IMR-90 (cell line): ENCODE measurements around the gene SIAH1. TPM values are rescaled to one million over a fixed set of nuclear protein-coding genes. Genes with fewer than 3 reads are reported as not detected.
A peak's percentile ranks its signal among the peaks of the same experiment; 100 is the strongest.

Experiments
- ATAC-seq: fragments of 200-7000 bp; cut with Tn5 transposase; 2 replicates; pipeline ENCODE4 v1.9.1; 2020; ENCODE audit warnings: low read depth, mild to moderate bottlenecking, moderate library complexity
- BruUV-seq: library from RNA; stranded (reverse); fragments of 400-500 nt; replicated peaks from 2 replicates; lab custom pipeline; 2021; lab: Mats Ljungman, UMichigan
- CTCF ChIA-PET: fragments of 300-600 bp; formaldehyde crosslinking; extraction: SDS; loops from one replicate; lab custom pipeline; 2021; ENCODE audit warnings: antibody characterized with exemption; lab: Yijun Ruan, JAX
- POLR2A ChIA-PET: fragments of 300-600 bp; sonication (Branson Sonifier 250); formaldehyde crosslinking; loops from one replicate; lab custom pipeline; 2022; ENCODE audit warnings: antibody characterized with exemption; ENCODE audit not compliant: unreplicated experiment; lab: Charles Lee
- DNase-seq: peaks from one replicate; pipeline ENCODE4 v3.0.0; 2013
- H2AFZ ChIP-seq: replicated peaks from 2 replicates; pipeline ENCODE3; 2013; ENCODE audit warnings: low read length, mild to moderate bottlenecking; ENCODE audit not compliant: poor library complexity
- H2AK5ac ChIP-seq: 2 replicates; pipeline ENCODE4 v1.6.1; 2013; ENCODE audit warnings: low read depth, low read length, inconsistent platforms
- H2AK9ac ChIP-seq: replicated peaks from 2 replicates; pipeline ENCODE3; 2013; ENCODE audit warnings: mild to moderate bottlenecking, low read depth, low read length, moderate library complexity; ENCODE audit not compliant: poor library complexity
- H2BK120ac ChIP-seq: 2 replicates; pipeline ENCODE4 v1.6.1; 2013; ENCODE audit warnings: low read depth, low read length, inconsistent platforms
- H2BK15ac ChIP-seq: 3 replicates; pipeline ENCODE4 v1.6.1; 2013; ENCODE audit warnings: low read depth, low read length, inconsistent platforms
- H2BK20ac ChIP-seq: 2 replicates; pipeline ENCODE4 v1.6.1; 2013; ENCODE audit warnings: low read depth, mild to moderate bottlenecking, inconsistent platforms, low read length, moderate library complexity
- H2BK5ac ChIP-seq: 2 replicates; pipeline ENCODE4 v1.6.1; 2013; ENCODE audit warnings: mild to moderate bottlenecking, low read depth, low read length, inconsistent platforms; ENCODE audit not compliant: poor library complexity, severe bottlenecking
- H3K14ac ChIP-seq: replicated peaks from 2 replicates; pipeline ENCODE4 v1.6.1; 2013; ENCODE audit warnings: low read depth, low read length, inconsistent platforms
- H3K18ac ChIP-seq: 2 replicates; pipeline ENCODE4 v1.6.1; 2013; ENCODE audit warnings: low read depth, low read length, control low read depth
- H3K23ac ChIP-seq: 2 replicates; pipeline ENCODE4 v1.6.1; 2013; ENCODE audit warnings: low read depth, low read length, inconsistent platforms
- H3K27ac ChIP-seq: 2 replicates; pipeline ENCODE4 v1.5.1; 2013; ENCODE audit warnings: mild to moderate bottlenecking, control low read depth, low read length; ENCODE audit not compliant: insufficient read depth
- H3K27me3 ChIP-seq: 2 replicates; pipeline ENCODE4 v1.6.1; 2013; ENCODE audit warnings: low read length; ENCODE audit not compliant: control insufficient read depth, insufficient read depth
- H3K36me3 ChIP-seq: 2 replicates; pipeline ENCODE4 v1.6.1; 2013; ENCODE audit warnings: low read length, mixed read lengths; ENCODE audit not compliant: control insufficient read depth, insufficient read depth
- H3K4ac ChIP-seq: 2 replicates; pipeline ENCODE4 v1.6.1; 2013; ENCODE audit warnings: low read depth, low read length, inconsistent platforms
- H3K4me1 ChIP-seq: 2 replicates; pipeline ENCODE4 v1.6.1; 2013; ENCODE audit warnings: low read length, mixed read lengths; ENCODE audit not compliant: control insufficient read depth, insufficient read depth
- H3K4me2 ChIP-seq: 2 replicates; pipeline ENCODE4 v1.6.1; 2013; ENCODE audit warnings: low read depth, mild to moderate bottlenecking, control low read depth, low read length, moderate library complexity
- H3K4me3 ChIP-seq: 2 replicates; pipeline ENCODE4 v1.5.1; 2013; ENCODE audit warnings: low read depth, mild to moderate bottlenecking, control low read depth, low read length, moderate library complexity; ENCODE audit not compliant: insufficient read depth
- H3K56ac ChIP-seq: 2 replicates; pipeline ENCODE4 v1.6.1; 2013; ENCODE audit warnings: low read length, inconsistent platforms; ENCODE audit not compliant: insufficient read depth; ENCODE audit errors: extremely low read depth
- H3K79me1 ChIP-seq, 2 experiments: 2 replicates each; pipeline ENCODE4 v1.6.1; 2013; ENCODE audit warnings: low read length in 2 of 2, inconsistent platforms in 1 of 2, low read depth in 1 of 2
- H3K9ac ChIP-seq: 2 replicates; pipeline ENCODE4 v1.6.1; 2013; ENCODE audit warnings: low read depth, low read length, control low read depth
- H3K9me1 ChIP-seq: 2 replicates; pipeline ENCODE4 v1.6.1; 2013; ENCODE audit warnings: low read length, inconsistent platforms; ENCODE audit not compliant: insufficient read depth
- H3K9me3 ChIP-seq: 2 replicates; pipeline ENCODE4 v1.6.1; 2013; ENCODE audit warnings: low read length; ENCODE audit not compliant: control insufficient read depth, insufficient read depth
- H4K20me1 ChIP-seq: 2 replicates; pipeline ENCODE4 v1.6.1; 2013; ENCODE audit warnings: low read length, inconsistent platforms; ENCODE audit not compliant: insufficient read depth
- H4K5ac ChIP-seq: 2 replicates; pipeline ENCODE4 v1.6.1; 2013; ENCODE audit warnings: mild to moderate bottlenecking, low read depth, low read length, control low read depth
- H4K8ac ChIP-seq, 2 experiments: 2 replicates each; pipeline ENCODE4 v1.6.1; 2013; ENCODE audit warnings: low read depth in 2 of 2, low read length in 2 of 2, control low read depth in 1 of 2, inconsistent platforms in 1 of 2
- H4K91ac ChIP-seq: 2 replicates; pipeline ENCODE4 v1.6.1; 2013; ENCODE audit warnings: low read depth, low read length, inconsistent platforms; ENCODE audit not compliant: insufficient read depth
- CEBPB ChIP-seq: IDR thresholded peaks from 2 replicates; pipeline ENCODE4 v1.6.1; 2012; ENCODE audit warnings: low read depth, low read length, improper control_type of control experiment
- CHD1 ChIP-seq: IDR thresholded peaks from 2 replicates; pipeline ENCODE4 v1.6.1; 2012; ENCODE audit warnings: low read depth, low read length, improper control_type of control experiment
- FOS ChIP-seq: fragments of 150-350 bp; IDR thresholded peaks from 2 replicates; pipeline ENCODE4 v1.6.1; 2016; ENCODE audit warnings: low read depth, low read length
- USF2 ChIP-seq: fragments of 150-350 bp; IDR thresholded peaks from 2 replicates; pipeline ENCODE4 v1.6.1; 2017; ENCODE audit warnings: mild to moderate bottlenecking, antibody characterized with exemption, low read length, low read depth
- WGBS, 2 experiments: methylation state at CpG; one replicate each; pipeline versions ENCODE4 v1.1.5 to v1.1.7; 2013; ENCODE audit warnings: missing lambda C conversion rate in 2 of 2; ENCODE audit not compliant: insufficient read length in 1 of 2; ENCODE audit errors: extremely low coverage in 2 of 2; 5-methylcytosine and 5-hydroxymethylcytosine counted together
- dilution Hi-C: fragments of 300-500 bp; cut with HindIII; formaldehyde crosslinking; loops from one replicate; pipeline ENCODE4 v1.14.3; 2018; ENCODE audit warnings: low sequenced_read_pairs; ENCODE audit not compliant: unreplicated experiment
- in situ Hi-C: fragments of 300-500 bp; cut with MboI; formaldehyde crosslinking; loops from 3 replicates; pipeline ENCODE4 v1.14.3; 2019; ENCODE audit warnings: low sequenced_read_pairs, inconsistent platforms, mixed read lengths
- intact Hi-C: fragments of 100-400 bp; cut with micrococcal nuclease; formaldehyde crosslinking; loops from 2 replicates; pipeline ENCODE4 v1.10.0; 2022
- polyA plus RNA-seq, 3 experiments: library from polyadenylated mRNA; depleted of rRNA; stranded (reverse); fragments of >200 nt; gene quantifications; 2 replicates each; pipeline ENCODE4 v1.2.3, GENCODE V29; 2012; ENCODE audit warnings: low replicate concordance in 1 of 3
- total RNA-seq: library from RNA; depleted of rRNA; stranded (reverse); fragments of >200 nt; gene quantifications from 2 replicates; pipeline ENCODE4 v1.2.3, GENCODE V29; 2012

Gene SIAH1
- total and polyA plus RNA-seq, 2 of the 4 experiments (the other 2 are of a cell fraction): 10.3 to 17.7 TPM

GRCh38 chr16:48393485-48394354 is 8.5 kb upstream of the SIAH1 start:
- Histone ChIP-seq H4K91ac (peak overlapping the region; percentile 51), H3K27me3 (no peaks in the 10 kb centered on the region), H3K27ac (peak overlapping the region; percentile 41; the same call in 1 of the 2 replicates), H3K4me2 (no peak overlapping the region), H3K36me3 (no peaks in the 10 kb centered on the region), H3K18ac (peak overlapping the region; percentile 51), H2AFZ (peak overlapping the region; percentile 83), H3K9ac (peak overlapping the region; percentile 47; the same call in 1 of the 2 replicates), H3K14ac (peak overlapping the region; percentile 76), H2BK20ac (peak overlapping the region; percentile 33; the same call in 1 of the 2 replicates), H3K79me1 (no peaks in the 10 kb centered on the region), H2AK5ac (no peak overlapping the region), H3K4ac (peak overlapping the region; percentile 72), H3K56ac (0 out of 2 replicates have a peak overlapping the region, but pooled peaks have one; percentile 55), H3K9me1 (peaks cover 9% of the 10 kb centered on the region; the same call in 1 of the 2 replicates), H2BK120ac (peak overlapping the region; percentile 83), H2BK15ac (peak overlapping the region; percentile 57; the same call in 2 of the 3 replicates), H4K20me1 (no peaks in the 10 kb centered on the region), H3K9me3 (no peaks in the 10 kb centered on the region), H3K23ac (peak overlapping the region; percentile 64; the same call in 1 of the 2 replicates), H2BK5ac (peak overlapping the region; percentile 39), H3K4me3 (no peak overlapping the region), H3K4me1 (peaks cover 5% of the 10 kb centered on the region), H2AK9ac (peak overlapping the region; percentile 2), H4K8ac (peak overlapping the region; percentile 22 to 45; a peak in 3 of 4 replicates), H4K5ac (peak overlapping the region; percentile 36)
- DNase-seq: peak; percentile 88
- POLR2A ChIA-PET: no interaction called here
- in situ Hi-C loops: no loop called here
- no peak for TF ChIP-seq USF2
- 0 out of 2 replicates have a peak, but pooled peaks have one; percentile 20 for TF ChIP-seq FOS
- TF ChIP-seq CHD1: no peak
- peak; percentile 91 for TF ChIP-seq CEBPB
- WGBS, 2 experiments: 42% methylated on average over 9 of the region's 11 CpGs; no CpG with 5 or more reads in 1 of the 2 experiments
- CTCF ChIA-PET: no interaction called here
- BruUV-seq: no TSS peak
- intact Hi-C loops: no loop called here
- dilution Hi-C loops: no loop called here
- peak; percentile 92 for ATAC-seq
